ENCODE data around the gene MBLAC1. TPM values are rescaled to one million over a fixed set of nuclear protein-coding genes. Genes with fewer than 3 reads are reported as not detected.

Gene MBLAC1
- total and polyA plus RNA-seq, 9 of the 15 experiments (the other 6 are each of a cell fraction or from before 2014, with no cell fraction given), result 0.03 to 3.1 (median 0.52) TPM

GRCh38 chr7:100153708-100154535, 27.2 kb downstream of the MBLAC1 start (continued):
- TF ChIP-seq ZBTB17 (CRISPR knock-in tag; IDR thresholded peaks at IDR 0.05), result 0 out of 2 replicates have a peak, but pooled peaks have one; percentile 33
- no peak for TF ChIP-seq NBN (IDR thresholded peaks at IDR 0.05; ENCODE audit: low read depth)
- TF ChIP-seq FOXP1 (CRISPR knock-in tag; IDR thresholded peaks at IDR 0.05), result no peak
- TF ChIP-seq UBTF (IDR thresholded peaks at IDR 0.05; ENCODE audit: borderline replicate concordance in 1 of 2, low read depth in 2 of 2, low read length in 2 of 2), result no peak
- TF ChIP-seq SIN3B (IDR thresholded peaks at IDR 0.05; ENCODE audit: low read depth), result no peak
- TF ChIP-seq CSDE1 (IDR thresholded peaks at IDR 0.05), result no peak
- no peak for TF ChIP-seq IFI16 (CRISPR knock-in tag; IDR thresholded peaks at IDR 0.05)
- no peak for TF ChIP-seq CCAR2 (IDR thresholded peaks at IDR 0.05; ENCODE audit: low read depth, low read length)
- TF ChIP-seq YY1 (IDR thresholded peaks at IDR 0.05; ENCODE audit: borderline replicate concordance in 1 of 3, control insufficient read depth in 1 of 3, extremely low read depth in 1 of 3, insufficient read depth in 3 of 3, insufficient read length in 1 of 3, insufficient replicate concordance in 2 of 3, low read depth in 1 of 3, low read length in 2 of 3), result no peak
- peak; percentile 67; the same call in 1 of the 2 replicates for TF ChIP-seq RBFOX2 (IDR thresholded peaks at IDR 0.05; ENCODE audit: low read depth, low read length)
- TF ChIP-seq BCOR (IDR thresholded peaks at IDR 0.05), result no peak
- no peak for TF ChIP-seq CHD4 (IDR thresholded peaks at IDR 0.05; ENCODE audit: insufficient read depth, insufficient replicate concordance, low read depth, low read length, poor library complexity, severe bottlenecking)
- no peak for TF ChIP-seq FIP1L1 (IDR thresholded peaks at IDR 0.05; ENCODE audit: low read depth, low read length, poor library complexity, severe bottlenecking)
- no peak for TF ChIP-seq ZNF589 (CRISPR knock-in tag; IDR thresholded peaks at IDR 0.05; ENCODE audit: low read depth)
- no peak for TF ChIP-seq POU5F1 (IDR thresholded peaks at IDR 0.05; ENCODE audit: borderline replicate concordance, low read depth, low read length, partially characterized antibody)
- no peak for TF ChIP-seq ZNF143 (CRISPR knock-in tag; IDR thresholded peaks at IDR 0.05)
- no peak for TF ChIP-seq LARP7 (IDR thresholded peaks at IDR 0.05)
- no peak for TF ChIP-seq TEAD4 (IDR thresholded peaks at IDR 0.05; ENCODE audit: low read length)
- no peak for TF ChIP-seq TEAD4 (CRISPR knock-in tag; IDR thresholded peaks at IDR 0.05; ENCODE audit: borderline replicate concordance)
- TF ChIP-seq LEF1 (IDR thresholded peaks at IDR 0.05), result no peak
- no peak for TF ChIP-seq ZNF639 (CRISPR knock-in tag; conservative IDR thresholded peaks at IDR 0.05 in 1 of 2, IDR thresholded peaks at IDR 0.05 in 1 of 2)
- TF ChIP-seq ZNF224 (CRISPR knock-in tag; IDR thresholded peaks at IDR 0.05), result no peak
- no peak for TF ChIP-seq RUNX1 (IDR thresholded peaks at IDR 0.05; ENCODE audit: low read depth)
- TF ChIP-seq GABPA (tag; conservative IDR thresholded peaks at IDR 0.05; ENCODE audit: low read depth), result no peak
- no peak for TF ChIP-seq ZEB2 (IDR thresholded peaks at IDR 0.05)
- no peak for TF ChIP-seq CBX1 (IDR thresholded peaks at IDR 0.05; ENCODE audit: low read depth)
